ENCODE results near the gene MYO19.

DNA sequence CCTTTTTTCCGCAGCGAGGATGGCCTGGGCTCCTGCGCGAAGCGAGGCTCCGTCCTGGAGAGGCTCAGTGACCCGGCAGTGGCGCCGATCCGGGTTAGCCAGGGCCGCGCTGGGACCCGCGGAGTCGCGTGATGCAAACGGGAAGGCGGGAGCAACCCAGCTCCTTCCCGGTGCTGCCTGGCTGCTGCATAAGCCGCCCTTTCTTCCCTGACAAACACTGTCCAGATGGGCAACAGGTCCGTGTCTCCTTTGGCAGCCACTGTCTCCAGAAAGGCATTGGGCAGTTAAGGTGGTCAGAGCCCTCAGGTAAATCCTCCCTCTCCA is 69.9 kb downstream of the MYO19 start:
- TF ChIP-seq, protein P1, sequence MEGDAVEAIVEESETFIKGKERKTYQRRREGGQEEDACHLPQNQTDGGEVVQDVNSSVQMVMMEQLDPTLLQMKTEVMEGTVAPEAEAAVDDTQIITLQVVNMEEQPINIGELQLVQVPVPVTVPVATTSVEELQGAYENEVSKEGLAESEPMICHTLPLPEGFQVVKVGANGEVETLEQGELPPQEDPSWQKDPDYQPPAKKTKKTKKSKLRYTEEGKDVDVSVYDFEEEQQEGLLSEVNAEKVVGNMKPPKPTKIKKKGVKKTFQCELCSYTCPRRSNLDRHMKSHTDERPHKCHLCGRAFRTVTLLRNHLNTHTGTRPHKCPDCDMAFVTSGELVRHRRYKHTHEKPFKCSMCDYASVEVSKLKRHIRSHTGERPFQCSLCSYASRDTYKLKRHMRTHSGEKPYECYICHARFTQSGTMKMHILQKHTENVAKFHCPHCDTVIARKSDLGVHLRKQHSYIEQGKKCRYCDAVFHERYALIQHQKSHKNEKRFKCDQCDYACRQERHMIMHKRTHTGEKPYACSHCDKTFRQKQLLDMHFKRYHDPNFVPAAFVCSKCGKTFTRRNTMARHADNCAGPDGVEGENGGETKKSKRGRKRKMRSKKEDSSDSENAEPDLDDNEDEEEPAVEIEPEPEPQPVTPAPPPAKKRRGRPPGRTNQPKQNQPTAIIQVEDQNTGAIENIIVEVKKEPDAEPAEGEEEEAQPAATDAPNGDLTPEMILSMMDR (IDR thresholded peaks at IDR 0.05; ENCODE audit: low read depth, low read length, poor library complexity, severe bottlenecking): no peak
- no peak for TF ChIP-seq EZH2phosphoT487 (IDR thresholded peaks at IDR 0.05; ENCODE audit: borderline replicate concordance, low read length)
